Measurements from ENCODE around the gene IRF2. TPM values are rescaled to one million over a fixed set of nuclear protein-coding genes. Genes with fewer than 3 reads are reported as not detected.

Gene IRF2
- total RNA-seq, 4 donors from 2014 or later, result 23.7 to 36.8 (median 30.4) TPM

GRCh38 chr4:184463158-184463557 is 11.2 kb downstream of the IRF2 start:
- Histone ChIP-seq H3K4me3 (no peak overlapping the region), H3K36me3 (peaks cover 0 to 3% (median 0%) of the 10 kb centered on the region in 3 donors), H3K27ac (no peak overlapping the region), H3K4me1 (peaks cover 0 to 71% (median 14%) of the 10 kb centered on the region in 4 donors), H3K27me3 (no peaks in the 10 kb centered on the region), H3K9me3 (no peaks in the 10 kb centered on the region)
- WGBS, 2 donors, result 97 to 98% methylated on average over 2 of the region's 2 CpGs
- DNase-seq (ENCODE audit: low spot score in 2 of 2), result no peak
- TF ChIP-seq, protein P1, sequence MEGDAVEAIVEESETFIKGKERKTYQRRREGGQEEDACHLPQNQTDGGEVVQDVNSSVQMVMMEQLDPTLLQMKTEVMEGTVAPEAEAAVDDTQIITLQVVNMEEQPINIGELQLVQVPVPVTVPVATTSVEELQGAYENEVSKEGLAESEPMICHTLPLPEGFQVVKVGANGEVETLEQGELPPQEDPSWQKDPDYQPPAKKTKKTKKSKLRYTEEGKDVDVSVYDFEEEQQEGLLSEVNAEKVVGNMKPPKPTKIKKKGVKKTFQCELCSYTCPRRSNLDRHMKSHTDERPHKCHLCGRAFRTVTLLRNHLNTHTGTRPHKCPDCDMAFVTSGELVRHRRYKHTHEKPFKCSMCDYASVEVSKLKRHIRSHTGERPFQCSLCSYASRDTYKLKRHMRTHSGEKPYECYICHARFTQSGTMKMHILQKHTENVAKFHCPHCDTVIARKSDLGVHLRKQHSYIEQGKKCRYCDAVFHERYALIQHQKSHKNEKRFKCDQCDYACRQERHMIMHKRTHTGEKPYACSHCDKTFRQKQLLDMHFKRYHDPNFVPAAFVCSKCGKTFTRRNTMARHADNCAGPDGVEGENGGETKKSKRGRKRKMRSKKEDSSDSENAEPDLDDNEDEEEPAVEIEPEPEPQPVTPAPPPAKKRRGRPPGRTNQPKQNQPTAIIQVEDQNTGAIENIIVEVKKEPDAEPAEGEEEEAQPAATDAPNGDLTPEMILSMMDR (IDR thresholded peaks at IDR 0.05), result no peak
- TF ChIP-seq EP300 (IDR thresholded peaks at IDR 0.05) (no peak), POLR2A (IDR thresholded peaks at IDR 0.05) (no peak)

- Histone ChIP-seq H3K27ac (no peak overlapping the region), H3K27me3 (no peaks in the 10 kb centered on the region), H3K4me1 (peaks cover 0 to 71% (median 16%) of the 10 kb centered on the region in 4 donors), H3K9me3 (no peaks in the 10 kb centered on the region), H3K4me3 (no peak overlapping the region), H3K36me3 (peaks cover 0 to 3% (median 0%) of the 10 kb centered on the region in 3 donors)
- 72 to 90% methylated on average over 2 of the region's 2 CpGs for WGBS, 2 donors
- TF ChIP-seq, protein P1 (IDR thresholded peaks at IDR 0.05), result no peak
- TF ChIP-seq POLR2A (IDR thresholded peaks at IDR 0.05) (no peak), EP300 (IDR thresholded peaks at IDR 0.05) (no peak)
- no peak for DNase-seq (ENCODE audit: low spot score in 2 of 2)
These were observed 11.6 kb downstream of the IRF2 start for GRCh38 chr4:184462724-184463123.

DNA sequence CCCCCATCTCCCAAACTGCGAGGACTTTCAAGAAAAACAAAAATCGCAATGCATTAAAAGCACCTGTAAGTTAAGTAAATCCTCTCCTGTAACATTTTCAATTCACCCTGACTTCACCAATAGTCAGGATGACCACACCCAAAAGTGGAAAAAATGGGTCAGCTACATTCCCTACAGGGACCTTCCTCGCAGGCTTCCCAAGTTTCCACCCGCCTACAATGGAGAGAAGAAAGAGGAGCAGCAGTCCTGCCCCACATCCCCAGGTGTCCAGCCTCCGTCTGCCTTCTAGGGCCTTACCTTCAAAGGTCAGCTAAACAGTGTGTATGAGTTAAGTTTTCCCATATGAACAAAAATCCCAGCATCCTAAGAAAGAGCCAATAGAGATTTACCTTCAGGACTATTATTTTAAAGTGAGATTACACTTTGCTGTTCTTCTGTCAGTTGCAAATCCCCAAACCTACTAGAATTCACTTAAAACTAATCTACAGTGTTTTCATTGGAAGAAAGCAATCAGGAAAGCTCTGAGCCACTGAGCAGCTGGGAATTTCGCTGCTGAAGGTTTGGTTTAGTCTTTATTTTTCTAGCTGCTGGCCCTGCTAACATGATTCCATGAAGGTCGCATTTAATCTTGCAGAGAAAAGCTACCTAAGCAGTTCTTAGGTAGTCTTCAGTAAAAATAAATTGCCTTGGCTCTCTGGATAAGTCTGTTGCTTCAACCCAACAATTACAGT is 12.5 kb downstream of the IRF2 start:
- H3K9me3 ChIP-seq, result no peaks in the 10 kb centered on the region
- H3K27ac ChIP-seq, result no peak overlapping the region
- peaks cover 0 to 5% (median 0%) of the 10 kb centered on the region in 3 donors for H3K36me3 ChIP-seq
- no peak overlapping the region for H3K4me3 ChIP-seq
- H3K27me3 ChIP-seq, result no peaks in the 10 kb centered on the region
- TF ChIP-seq POLR2A (IDR thresholded peaks at IDR 0.05) (no peak), EP300 (IDR thresholded peaks at IDR 0.05) (no peak)
- TF ChIP-seq, protein P1 (IDR thresholded peaks at IDR 0.05), result no peak
- DNase-seq (ENCODE audit: low spot score in 2 of 2), result no peak
- WGBS, 2 donors, result 60 to 72% methylated on average over 7 of the region's 7 CpGs
- peaks cover 0 to 71% (median 20%) of the 10 kb centered on the region in 4 donors for H3K4me1 ChIP-seq

- H3K4me1 ChIP-seq, result peaks cover 0 to 68% (median 20%) of the 10 kb centered on the region in 4 donors
- H3K36me3 ChIP-seq, result peaks cover 0 to 7% (median 0%) of the 10 kb centered on the region in 3 donors
- H3K27ac ChIP-seq, result peak overlapping the region in 1 of 4 donors; percentile 18
- no peaks in the 10 kb centered on the region for H3K27me3 ChIP-seq
- no peaks in the 10 kb centered on the region for H3K9me3 ChIP-seq
- WGBS, 2 donors, result 69 to 73% methylated on average over 13 of the region's 13 CpGs
- DNase-seq (ENCODE audit: low spot score in 2 of 2), result no peak
- no peak overlapping the region for H3K4me3 ChIP-seq
- TF ChIP-seq, protein P1 (IDR thresholded peaks at IDR 0.05), result no peak
- TF ChIP-seq EP300 (IDR thresholded peaks at IDR 0.05), result no peak
- TF ChIP-seq POLR2A (IDR thresholded peaks at IDR 0.05), result no peak
These were observed 13.7 kb downstream of the IRF2 start for GRCh38 chr4:184460499-184461285.

GRCh38 chr4:184459413-184459812 is 14.9 kb downstream of the IRF2 start:
- Histone ChIP-seq H3K9me3 (no peaks in the 10 kb centered on the region), H3K4me1 (peaks cover 0 to 65% (median 23%) of the 10 kb centered on the region in 4 donors), H3K36me3 (peaks cover 0 to 4% (median 0%) of the 10 kb centered on the region in 3 donors), H3K27me3 (no peaks in the 10 kb centered on the region), H3K4me3 (no peak overlapping the region), H3K27ac (peak overlapping the region in 1 of 4 donors; percentile 23)
- TF ChIP-seq POLR2A (IDR thresholded peaks at IDR 0.05) (no peak), EP300 (IDR thresholded peaks at IDR 0.05) (no peak)
- TF ChIP-seq, protein P1 (IDR thresholded peaks at IDR 0.05), result no peak
- WGBS, 2 donors, result 92 to 94% methylated on average over 3 of the region's 3 CpGs
- no peak for DNase-seq (ENCODE audit: low spot score in 2 of 2)
